NCI-H2029 treated with DMSO at 0.1 percent for 48 hours (cell line): ENCODE results near the gene SLC24A3.
A peak's percentile ranks its signal among the peaks of the same experiment; 100 is the strongest.

ENCODE experiments used
- DNase-seq: peaks from one replicate; lab custom pipeline; 2025; lab: John Stamatoyannopoulos, UW

SLC24A3 gene

GRCh38 chr20:19302714-19303113 lies 90.3 kb downstream of the SLC24A3 start:
- no peak for DNase-seq

GRCh38 chr20:19304389-19304788 lies 91.9 kb downstream of the SLC24A3 start:
- DNase-seq: no peak

GRCh38 chr20:19304886-19305415 lies 92.5 kb downstream of the SLC24A3 start:
- DNase-seq: no peak

- no peak for DNase-seq
Measured at GRCh38 chr20:19308146-19308545, 95.7 kb downstream of the SLC24A3 start.

GRCh38 chr20:19310541-19310940 lies 98.1 kb downstream of the SLC24A3 start:
- DNase-seq: no peak

- DNase-seq: no peak
Measured at GRCh38 chr20:19313342-19314069, 101.1 kb downstream of the SLC24A3 start.

- no peak for DNase-seq
Measured at GRCh38 chr20:19314621-19315020, 102.2 kb downstream of the SLC24A3 start.

GRCh38 chr20:19317237-19318069 lies 105.0 kb downstream of the SLC24A3 start:
- DNase-seq: no peak

GRCh38 chr20:19318610-19319009 lies 106.2 kb downstream of the SLC24A3 start:
- no peak for DNase-seq

GRCh38 chr20:19320005-19320404 lies 107.6 kb downstream of the SLC24A3 start:
- DNase-seq: no peak

- DNase-seq: no peak
Measured at GRCh38 chr20:19321176-19321575, 108.7 kb downstream of the SLC24A3 start.

GRCh38 chr20:19322061-19322985 lies 109.9 kb downstream of the SLC24A3 start:
- no peak for DNase-seq

GRCh38 chr20:19327401-19327800 lies 115.0 kb downstream of the SLC24A3 start:
- DNase-seq: peak; percentile 79

GRCh38 chr20:19328676-19329075 lies 116.2 kb downstream of the SLC24A3 start:
- no peak for DNase-seq

GRCh38 chr20:19330038-19330437 lies 117.6 kb downstream of the SLC24A3 start:
- DNase-seq: no peak

- no peak for DNase-seq
Measured at GRCh38 chr20:19330731-19331130, 118.3 kb downstream of the SLC24A3 start.

GRCh38 chr20:19333563-19333962 lies 121.1 kb downstream of the SLC24A3 start:
- DNase-seq: no peak

- no peak for DNase-seq
Measured at GRCh38 chr20:19335341-19335740, 122.9 kb downstream of the SLC24A3 start.

GRCh38 chr20:19335916-19336315 lies 123.5 kb downstream of the SLC24A3 start:
- no peak for DNase-seq

GRCh38 chr20:19336631-19337030 lies 124.2 kb downstream of the SLC24A3 start:
- no peak for DNase-seq

- DNase-seq: no peak
Measured at GRCh38 chr20:19338380-19338779, 125.9 kb downstream of the SLC24A3 start.

GRCh38 chr20:19338960-19339359 lies 126.5 kb downstream of the SLC24A3 start:
- DNase-seq: no peak
